ENCODE results near the gene ROBO2.

ROBO2 gene

DNA sequence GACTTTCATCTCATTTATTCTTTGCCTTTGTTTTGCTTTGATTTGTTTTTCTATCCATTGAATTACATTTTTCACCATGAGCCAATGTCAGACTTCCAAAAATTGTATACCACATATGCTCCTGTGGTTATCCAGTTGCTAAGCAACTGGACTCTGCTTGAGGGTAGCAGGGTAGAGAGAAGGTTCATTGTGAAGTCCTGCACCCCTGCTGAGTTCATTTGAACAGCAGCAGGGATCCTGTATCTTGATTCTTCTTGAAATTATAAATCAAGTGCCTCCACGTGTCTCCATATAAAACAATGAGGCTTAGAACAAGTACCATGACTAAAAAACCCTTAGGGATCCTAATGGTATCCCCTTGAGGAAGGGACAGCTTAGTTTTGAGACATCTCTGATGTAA, 449.3 kb downstream of the ROBO2 start:
- no peak for DNase-seq (ENCODE audit: low read depth)

DNA sequence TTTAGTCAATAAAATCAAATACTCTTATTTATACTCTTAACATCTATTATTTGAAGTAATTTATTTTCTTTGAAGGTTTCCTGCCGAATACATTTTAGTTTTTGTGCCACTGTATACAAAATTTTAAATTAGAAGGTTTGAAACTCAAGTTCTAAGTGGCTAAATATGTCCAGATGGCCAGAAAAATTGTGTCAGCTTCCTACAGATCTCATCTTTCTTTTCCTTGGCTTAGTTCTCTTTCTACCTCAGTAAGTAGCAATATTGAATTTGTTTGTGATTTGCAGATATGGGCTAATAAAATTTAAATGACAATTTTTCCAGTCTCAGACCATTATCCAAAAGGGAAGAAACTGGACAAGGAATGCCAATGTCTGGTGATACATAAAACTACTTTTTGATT, 452.1 kb downstream of the ROBO2 start:
- no peak for DNase-seq (ENCODE audit: low read depth)

DNA sequence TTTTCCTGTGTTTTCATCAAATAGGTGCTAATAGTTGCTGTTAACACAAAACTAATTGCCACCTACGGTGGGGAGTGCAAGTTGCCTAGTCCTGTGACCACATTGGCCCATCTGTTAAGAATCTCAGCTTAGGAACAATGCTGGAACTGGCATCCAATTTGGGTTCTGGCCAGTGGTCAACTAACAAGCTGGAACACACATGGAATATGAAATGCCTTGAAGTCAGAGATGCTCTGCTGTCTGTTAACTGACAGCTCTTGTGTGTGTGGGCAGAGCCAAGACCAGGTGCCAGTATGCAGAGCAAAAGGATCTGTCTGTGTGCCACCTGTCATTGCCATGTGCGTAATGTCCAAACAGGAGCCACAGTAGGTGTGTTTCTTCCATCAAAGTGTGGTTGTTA, 460.8 kb downstream of the ROBO2 start:
- DNase-seq (ENCODE audit: low read depth) = no peak

DNA sequence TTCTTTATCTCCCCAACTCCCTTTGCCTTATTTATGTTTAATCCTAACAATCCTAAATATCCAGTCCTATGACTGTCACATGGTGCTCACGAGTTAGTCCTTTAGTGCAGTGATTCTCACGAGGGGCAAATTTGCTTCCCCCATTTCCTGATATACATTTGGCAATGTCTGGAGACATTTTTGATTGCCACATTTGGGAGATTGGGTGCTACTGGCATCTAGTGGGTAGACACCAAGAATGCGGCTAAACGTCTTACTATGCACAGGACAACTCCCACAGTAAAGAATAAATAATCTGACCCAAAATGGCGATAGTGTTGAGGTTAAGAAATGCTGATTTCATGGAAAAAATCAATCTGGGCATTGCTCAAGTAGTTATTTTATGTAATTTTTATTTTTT, 466.5 kb downstream of the ROBO2 start:
- no peak for DNase-seq (ENCODE audit: low read depth)

DNA sequence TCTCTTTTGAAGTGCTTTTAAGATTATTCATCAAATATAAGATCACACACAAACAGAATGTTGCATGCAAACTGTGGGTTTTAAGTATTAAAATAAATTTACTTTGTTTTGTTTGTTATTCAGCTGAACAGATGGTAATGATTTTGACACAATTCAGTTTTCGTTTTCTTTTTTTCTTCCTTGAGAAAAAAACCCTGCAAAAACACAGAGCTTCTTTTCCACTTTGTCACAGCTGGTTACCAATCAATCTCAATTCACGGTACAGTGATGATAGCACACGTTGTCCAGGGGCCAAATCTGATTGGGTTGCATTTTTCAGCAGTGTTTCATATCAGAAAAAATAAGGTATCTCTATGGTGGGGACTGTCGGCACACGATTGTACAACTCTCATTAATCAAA, 473.6 kb downstream of the ROBO2 start:
- no peak for DNase-seq (ENCODE audit: low read depth)

DNA sequence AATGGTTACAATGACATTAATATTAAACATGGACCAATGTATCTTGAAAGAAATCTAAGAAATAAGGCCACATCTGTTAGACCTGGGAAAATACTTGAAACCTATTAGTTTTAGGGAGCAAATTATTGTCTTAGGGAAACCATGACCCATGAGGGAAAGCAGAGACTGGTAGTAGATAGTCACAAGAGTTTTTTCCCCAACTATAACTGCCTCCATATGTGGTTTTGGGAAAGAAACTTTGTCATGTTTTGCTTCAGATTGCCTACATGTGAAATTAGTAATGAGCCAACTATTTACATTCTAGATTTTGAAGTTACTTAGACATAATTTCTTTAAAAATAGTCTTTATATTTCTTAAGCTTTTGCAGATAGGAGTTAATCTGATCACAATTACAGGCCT, 474.9 kb downstream of the ROBO2 start:
- no peak for DNase-seq (ENCODE audit: low read depth)

DNA sequence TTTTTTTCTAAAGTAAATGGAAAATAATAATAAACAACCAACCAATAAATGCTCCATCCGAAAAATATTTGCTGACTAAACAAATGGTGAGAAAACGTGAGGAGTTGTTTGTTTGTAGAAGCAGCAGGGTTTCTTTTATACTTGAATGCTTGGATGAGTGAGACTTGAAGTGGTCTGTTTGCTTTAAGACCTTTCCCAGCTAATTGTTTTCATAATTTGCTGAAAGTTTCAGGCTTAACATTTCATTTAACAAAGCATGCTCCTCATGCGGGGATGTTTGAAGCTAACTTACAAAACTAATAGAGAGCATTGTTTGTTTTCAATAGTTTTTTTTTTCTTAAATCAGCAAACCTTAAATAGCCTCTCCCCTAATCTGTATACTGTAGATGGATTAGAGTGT, 484.6 kb downstream of the ROBO2 start:
- DNase-seq (ENCODE audit: low read depth) = no peak

DNA sequence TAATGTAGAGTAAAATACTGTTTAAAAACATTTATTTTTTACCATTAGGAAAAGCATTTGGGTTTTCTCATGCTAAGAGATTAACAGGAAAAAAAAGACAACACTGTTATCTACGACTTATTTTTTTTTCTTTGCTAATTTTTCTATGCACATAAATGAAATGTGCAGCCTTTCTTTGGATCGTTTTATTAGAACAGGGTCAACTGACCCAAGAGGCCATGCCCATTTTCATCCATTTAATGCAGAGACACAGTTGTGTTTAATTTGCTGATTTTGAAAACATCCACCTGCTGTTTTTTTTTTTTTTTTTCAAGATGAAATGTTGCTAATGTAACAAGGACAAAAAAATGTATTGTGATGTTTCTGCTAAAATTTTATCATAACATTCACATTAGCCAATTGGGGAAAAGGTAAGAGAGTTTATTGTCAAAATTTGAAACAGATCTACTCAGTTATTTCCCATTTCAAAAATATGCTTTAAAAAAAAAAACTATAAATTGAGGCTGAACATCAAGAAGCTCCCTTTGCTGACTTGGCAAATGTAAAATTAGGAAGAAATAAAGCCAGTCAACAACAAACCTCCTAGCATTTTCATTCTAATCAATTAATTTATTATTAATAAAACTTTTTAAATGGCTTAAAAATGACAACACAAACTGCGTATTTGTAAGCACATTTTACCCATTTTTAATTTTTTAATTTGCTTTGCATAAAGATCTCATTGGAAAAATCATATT, 485.2 kb downstream of the ROBO2 start:
- DNase-seq (ENCODE audit: low read depth) = no peak

DNA sequence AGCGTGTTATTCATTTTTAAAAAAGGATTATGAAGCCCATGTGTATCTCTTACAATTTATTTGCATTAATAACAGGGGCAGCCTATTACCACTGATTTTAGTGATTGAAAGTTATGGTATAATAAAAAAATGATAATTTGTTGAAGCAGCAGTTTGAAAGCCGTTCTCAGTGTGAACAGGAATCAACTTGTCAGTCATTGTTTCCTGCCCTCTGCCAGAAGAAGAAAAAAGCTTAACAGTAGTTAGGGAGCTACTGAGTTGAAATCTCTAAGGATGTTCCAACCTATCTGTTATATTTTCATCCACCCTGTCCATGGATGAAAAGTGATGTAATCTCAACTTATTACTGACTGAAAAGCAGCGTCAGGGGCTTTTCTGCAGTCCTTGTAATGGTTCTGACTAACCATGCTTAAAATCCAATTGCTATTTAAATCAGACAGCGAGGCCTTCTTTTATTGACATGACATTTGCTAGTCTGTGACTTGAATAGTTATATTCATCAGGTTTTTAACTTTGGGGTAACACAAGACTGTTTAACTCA, 486.7 kb downstream of the ROBO2 start:
- DNase-seq (ENCODE audit: low read depth) = no peak

DNA sequence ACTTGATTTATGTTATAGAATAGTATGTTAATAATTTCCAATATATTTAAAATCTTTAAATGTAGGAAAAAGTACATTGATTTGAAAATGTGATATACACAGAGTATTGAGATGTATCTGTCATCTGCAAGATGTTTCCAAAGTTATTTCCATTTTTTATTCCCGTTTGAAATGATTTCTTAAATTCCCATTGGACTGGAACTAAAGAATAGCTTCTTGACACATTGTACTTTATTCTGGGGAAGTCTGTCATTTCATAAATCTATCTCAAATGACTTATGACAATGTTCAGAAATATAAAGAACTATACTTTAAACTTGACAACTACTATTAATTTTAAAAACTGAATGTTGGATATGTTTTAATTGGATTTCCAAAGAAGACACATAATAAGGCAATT, 489.6 kb downstream of the ROBO2 start:
- no peak for DNase-seq (ENCODE audit: low read depth)

DNA sequence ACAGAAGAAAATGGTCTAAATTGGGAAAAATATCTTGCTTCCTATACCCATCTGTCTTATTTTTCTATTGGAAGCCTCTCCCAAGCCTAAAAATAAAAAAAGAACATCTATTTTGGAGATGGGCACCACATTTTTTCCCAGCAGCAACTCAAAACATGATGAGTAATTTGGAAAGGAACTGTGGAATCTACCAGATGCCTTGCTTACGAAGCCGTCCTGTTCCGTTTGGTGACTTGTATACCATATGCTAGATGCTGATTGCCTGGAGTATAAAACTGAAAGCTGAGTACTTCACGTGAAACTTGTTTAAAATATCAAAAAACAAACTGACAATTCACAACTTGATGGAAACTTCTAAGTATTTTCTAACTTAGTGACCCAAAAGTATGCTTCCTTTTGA, 491.0 kb downstream of the ROBO2 start:
- no peak for DNase-seq (ENCODE audit: low read depth)

DNA sequence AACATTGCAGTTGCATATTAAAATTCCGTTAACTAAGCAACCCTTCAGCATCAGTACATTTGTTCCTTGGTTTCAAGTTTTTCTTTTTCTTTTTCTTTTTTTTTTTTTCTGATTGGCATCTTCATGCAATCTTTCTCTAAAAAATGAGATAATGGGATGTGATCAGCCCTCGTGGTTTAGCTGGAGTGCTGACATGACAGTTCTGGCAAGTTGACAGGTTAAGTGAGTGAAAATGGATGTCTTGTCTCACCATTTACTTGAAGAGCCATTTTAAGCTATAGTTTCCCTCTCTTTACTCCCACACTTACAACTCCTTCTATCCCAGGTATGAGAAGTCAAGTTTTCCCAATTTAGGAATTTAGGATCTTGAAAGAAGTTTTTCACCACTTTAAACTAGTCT, 495.2 kb downstream of the ROBO2 start:
- no peak for DNase-seq (ENCODE audit: low read depth)

DNA sequence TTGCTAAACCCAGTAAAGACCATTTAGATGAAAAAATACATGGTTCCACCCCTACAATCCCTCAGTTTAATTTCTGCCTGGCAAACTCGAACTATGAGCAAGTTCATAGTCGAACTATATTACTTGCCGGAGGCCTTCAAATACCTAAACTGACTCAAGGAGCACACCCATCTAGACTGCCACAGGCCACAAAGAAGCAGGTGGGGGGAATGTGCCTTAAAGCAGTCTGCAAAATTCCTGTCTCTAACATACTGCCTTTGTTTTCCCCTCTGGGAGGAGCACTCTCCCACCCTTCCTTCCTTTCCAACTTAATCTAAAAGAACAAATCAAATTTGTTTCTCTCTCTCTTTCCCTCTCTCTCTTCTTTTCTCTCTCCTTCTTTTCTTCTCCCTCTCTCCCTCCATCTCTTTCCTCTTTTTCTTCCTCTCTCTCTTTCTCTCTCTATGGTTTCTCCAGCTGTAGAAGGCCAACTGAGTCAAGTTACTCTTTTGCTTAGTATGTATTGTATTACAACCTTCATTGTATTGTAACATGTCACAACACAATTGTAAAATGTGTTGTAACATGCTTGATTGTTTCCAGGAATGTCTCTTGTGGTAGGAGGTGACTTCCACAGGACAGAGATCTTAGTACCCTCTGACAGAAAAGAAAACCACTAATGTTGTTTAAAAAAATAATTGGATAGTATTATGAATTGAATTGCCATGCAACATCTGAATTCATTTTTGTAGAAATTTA, 496.3 kb downstream of the ROBO2 start:
- no peak for DNase-seq (ENCODE audit: low read depth)

DNA sequence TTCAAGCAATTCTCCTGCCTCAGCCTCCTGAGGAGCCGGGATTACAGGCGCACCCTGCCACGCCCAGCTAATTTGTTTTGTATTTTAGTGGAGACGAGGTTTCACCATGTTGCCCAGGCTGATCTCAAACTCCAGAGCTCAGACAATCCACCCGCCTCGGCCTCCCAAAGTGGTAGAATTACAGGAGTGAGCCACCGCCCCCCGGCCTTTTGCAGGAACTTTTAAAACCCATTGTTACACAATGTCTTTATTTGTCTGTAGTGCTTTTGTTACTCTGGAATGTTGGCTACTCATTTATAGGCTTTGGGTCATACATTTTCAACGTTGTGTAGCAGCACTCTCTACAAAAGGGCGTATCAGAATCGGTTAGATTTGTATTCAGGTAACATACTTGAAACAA, 499.1 kb downstream of the ROBO2 start:
- DNase-seq (ENCODE audit: low read depth) = no peak

DNA sequence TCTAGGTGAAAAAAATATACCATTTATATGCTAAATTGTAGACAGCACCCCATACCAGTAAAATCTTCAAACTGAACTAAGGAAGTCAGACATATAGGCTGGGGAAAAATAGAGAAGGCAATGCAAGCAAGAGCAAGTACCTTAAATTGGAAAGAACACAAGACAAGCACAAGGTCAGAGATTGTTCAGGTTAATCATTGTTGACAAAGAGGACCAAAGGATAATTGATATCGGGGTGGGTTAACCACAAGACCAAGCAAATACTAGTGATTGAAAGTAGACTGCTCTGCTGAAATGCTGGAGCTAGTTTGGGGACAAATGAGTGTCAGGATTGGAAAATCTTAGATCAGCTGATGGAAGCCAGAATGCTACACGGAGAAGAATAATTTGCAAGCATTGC, 499.8 kb downstream of the ROBO2 start:
- no peak for DNase-seq (ENCODE audit: low read depth)

DNA sequence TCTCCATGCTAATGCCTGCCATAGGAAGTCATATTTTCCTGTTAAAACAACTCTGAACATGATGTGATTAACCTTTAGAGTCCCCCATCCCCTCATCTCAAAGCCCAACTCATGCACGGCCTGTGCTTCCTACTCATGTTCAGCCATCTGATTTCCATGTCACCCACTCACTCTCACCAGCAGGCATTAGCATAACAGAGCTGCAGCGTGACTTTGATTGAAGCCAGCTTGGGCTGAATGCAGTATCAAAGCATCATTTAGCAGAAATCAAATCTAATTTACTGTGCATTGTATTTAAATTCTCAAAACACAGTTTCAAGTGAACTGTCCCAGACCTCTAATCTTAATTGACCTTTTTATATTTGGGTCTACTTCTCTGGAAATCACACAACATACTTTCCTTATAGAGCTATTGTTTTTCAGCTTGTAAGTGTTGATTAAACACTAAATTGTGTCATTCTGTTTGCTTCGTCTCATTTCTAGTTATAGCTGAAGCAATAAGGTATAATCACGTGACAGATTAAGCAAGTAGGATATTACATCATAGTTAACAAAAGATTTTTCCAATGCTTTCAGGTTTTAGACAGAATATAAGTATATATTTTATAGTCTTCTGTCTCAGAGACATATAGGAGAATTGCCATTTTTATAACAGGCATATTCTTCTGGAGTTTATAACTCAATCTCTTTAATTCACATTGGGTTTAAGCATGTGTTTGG, 501.5 kb downstream of the ROBO2 start:
- DNase-seq (ENCODE audit: low read depth) = no peak

DNA sequence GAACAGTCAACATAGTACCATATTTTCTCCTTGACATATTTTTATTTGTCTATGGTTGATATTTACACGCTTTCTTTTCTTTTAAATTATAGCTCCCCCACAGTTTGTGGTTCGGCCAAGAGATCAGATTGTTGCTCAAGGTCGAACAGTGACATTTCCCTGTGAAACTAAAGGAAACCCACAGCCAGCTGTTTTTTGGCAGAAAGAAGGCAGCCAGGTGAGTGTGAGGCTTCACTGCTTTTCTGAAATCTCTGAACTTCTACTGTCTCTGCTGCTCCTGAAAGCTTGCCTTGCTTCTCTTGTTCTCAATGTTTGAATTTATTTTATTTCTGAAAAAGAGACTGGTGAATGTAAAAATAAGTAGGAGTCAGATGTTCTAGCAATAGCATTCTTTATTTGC, 506.3 kb downstream of the ROBO2 start:
- DNase-seq (ENCODE audit: low read depth) = no peak

DNA sequence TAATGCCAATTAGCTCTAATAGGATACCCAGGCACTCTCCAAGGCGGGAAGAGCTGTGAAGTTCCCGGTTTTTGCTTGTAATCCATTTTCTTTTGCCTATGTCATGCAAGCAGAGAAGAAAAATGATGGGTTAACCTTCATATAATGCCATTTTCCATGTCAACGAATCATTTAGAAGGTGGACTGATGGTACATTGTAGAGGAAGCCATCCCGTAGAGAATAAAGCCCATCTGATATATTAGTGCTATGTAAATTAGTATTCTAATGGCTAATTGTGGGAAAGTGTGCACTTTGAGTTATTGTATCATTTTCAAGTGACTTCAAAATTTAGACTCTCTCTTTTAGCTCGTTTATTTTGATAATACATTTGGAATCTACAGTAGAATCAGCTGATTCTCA, 509.1 kb downstream of the ROBO2 start:
- no peak for DNase-seq (ENCODE audit: low read depth)

DNA sequence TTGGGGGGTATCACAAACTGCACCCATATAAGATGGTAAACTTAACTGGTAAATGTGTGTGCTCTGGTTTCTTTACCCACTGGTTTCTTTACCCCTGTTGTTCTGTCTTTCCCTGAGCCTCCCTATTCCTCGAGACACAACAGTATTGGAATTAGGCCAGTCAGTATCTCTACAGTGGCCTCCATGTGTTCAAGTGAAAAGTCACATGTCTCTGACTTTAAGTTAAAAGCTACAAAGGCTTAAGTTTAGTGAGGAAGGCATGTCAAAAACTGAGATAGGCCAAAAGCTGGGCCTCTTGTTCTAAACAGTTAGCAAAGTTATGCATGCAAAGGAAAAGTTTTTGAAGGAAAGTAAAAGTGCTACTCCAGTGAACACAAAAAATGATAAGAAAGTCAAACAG, 513.3 kb downstream of the ROBO2 start:
- no peak for DNase-seq (ENCODE audit: low read depth)

DNA sequence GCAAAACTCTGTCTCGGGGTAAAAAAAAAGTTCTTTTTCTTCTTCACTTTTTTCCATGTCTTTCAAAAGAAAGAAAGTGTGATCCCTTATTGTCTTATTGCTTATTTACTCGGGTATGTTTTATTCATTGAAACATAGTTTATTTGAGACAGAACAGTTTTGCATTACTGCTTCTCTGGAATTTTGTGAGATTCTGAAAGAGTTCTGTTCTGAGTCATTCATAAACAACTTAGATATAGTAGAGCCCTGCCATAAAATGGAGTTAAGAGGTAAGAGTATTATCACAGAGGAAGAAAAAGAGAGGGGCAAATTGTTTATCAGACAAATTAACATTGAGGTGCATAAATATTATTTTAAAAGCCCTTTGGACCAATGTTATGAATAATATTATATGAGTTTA, 522.2 kb downstream of the ROBO2 start:
- no peak for DNase-seq (ENCODE audit: low read depth)

DNA sequence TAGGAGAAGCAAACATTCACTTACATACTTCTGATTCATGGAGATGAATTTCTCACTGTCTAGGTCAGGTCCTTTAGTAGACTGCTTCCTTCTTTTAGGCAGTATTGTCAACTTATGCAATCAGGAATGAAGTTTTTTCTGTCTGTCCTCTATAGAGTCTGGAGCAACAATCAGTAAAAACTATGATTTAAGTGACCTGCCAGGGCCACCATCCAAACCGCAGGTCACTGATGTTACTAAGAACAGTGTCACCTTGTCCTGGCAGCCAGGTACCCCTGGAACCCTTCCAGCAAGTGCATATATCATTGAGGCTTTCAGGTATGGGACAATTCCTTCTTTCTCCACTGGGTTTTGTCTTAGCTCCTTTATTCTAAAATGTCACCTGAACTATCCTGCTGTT, 523.1 kb downstream of the ROBO2 start:
- no peak for DNase-seq (ENCODE audit: low read depth)

DNA sequence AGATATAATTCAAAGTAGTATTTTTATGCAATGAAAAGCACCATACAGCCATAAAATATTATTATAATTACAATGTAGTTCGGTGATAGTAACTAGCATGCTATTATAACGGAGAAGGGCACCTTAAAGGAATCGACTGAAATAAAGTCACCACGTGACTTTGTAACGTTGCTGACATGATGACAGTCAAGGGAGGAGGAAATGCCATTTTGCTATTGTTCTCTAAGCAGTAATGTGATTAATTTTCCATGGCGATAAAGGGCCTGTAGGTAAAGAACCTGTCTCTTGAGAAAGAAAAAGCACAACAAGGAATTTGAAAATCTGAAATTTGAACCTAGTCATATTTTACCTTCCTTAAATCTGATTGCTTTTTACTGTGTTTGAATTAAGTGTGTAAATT, 526.2 kb downstream of the ROBO2 start:
- no peak for DNase-seq (ENCODE audit: low read depth)

Measured in activated gamma-delta T cell treated with anti-CD3 and anti-CD28 coated beads, Interleukin-2, amount 50 U/mL, for 16 hours (primary cell).